DND-41 (cell line): Measurements from ENCODE around the gene ZNF709.

ENCODE experiments used
- EZH2 ChIP-seq: IDR thresholded peaks from 3 replicates; pipeline ENCODE4 v1.6.1; 2012; ENCODE audit warnings: borderline replicate concordance, low read depth, mild to moderate bottlenecking, moderate library complexity, low read length, inconsistent platforms; ENCODE audit not compliant: severe bottlenecking
- TF ChIP-seq, protein P1 (sequence below): IDR thresholded peaks from 2 replicates; pipeline ENCODE4 v1.5.1; 2012; ENCODE audit warnings: borderline replicate concordance, low read length, moderate library complexity, mild to moderate bottlenecking; ENCODE audit not compliant: poor library complexity, severe bottlenecking; ENCODE audit errors: extremely low read depth

GRCh38 chr19:12425888-12426274, 58.7 kb downstream of the ZNF709 start:
- TF ChIP-seq, protein P1, sequence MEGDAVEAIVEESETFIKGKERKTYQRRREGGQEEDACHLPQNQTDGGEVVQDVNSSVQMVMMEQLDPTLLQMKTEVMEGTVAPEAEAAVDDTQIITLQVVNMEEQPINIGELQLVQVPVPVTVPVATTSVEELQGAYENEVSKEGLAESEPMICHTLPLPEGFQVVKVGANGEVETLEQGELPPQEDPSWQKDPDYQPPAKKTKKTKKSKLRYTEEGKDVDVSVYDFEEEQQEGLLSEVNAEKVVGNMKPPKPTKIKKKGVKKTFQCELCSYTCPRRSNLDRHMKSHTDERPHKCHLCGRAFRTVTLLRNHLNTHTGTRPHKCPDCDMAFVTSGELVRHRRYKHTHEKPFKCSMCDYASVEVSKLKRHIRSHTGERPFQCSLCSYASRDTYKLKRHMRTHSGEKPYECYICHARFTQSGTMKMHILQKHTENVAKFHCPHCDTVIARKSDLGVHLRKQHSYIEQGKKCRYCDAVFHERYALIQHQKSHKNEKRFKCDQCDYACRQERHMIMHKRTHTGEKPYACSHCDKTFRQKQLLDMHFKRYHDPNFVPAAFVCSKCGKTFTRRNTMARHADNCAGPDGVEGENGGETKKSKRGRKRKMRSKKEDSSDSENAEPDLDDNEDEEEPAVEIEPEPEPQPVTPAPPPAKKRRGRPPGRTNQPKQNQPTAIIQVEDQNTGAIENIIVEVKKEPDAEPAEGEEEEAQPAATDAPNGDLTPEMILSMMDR: no peak
- TF ChIP-seq EZH2: no peak
